Epithelial cell of esophagus (primary cell): ENCODE data around the gene TFCP2L1.

Experiments
- DNase-seq: peaks from one replicate; pipeline ENCODE4 v3.0.0; 2010; ENCODE audit warnings: low read depth
- H3K4me3 ChIP-seq: 2 replicates; pipeline ENCODE4 v1.5.1; 2011; ENCODE audit warnings: mild to moderate bottlenecking, low read length, control low read depth
- CTCF ChIP-seq: IDR thresholded peaks from 2 replicates; pipeline ENCODE4 v1.5.1; 2011; ENCODE audit warnings: low read depth, mild to moderate bottlenecking, low read length, control low read depth, inconsistent platforms; ENCODE audit not compliant: insufficient read depth; ENCODE audit errors: missing control alignments

Gene TFCP2L1

GRCh38 chr2:121191191-121192170 is 93.5 kb downstream of the TFCP2L1 start:
- no peak for DNase-seq
- H3K4me3 ChIP-seq, result no peak overlapping the region
- no peak for TF ChIP-seq CTCF

GRCh38 chr2:121189661-121190381 is 95.2 kb downstream of the TFCP2L1 start:
- DNase-seq, result no peak
- no peak for TF ChIP-seq CTCF

GRCh38 chr2:121189011-121189410 is 96.0 kb downstream of the TFCP2L1 start:
- DNase-seq, result no peak
- TF ChIP-seq CTCF, result no peak
- H3K4me3 ChIP-seq, result no peak overlapping the region

More at GRCh38 chr2:121189661-121190381, 95.2 kb downstream of the TFCP2L1 start:
- no peak overlapping the region for H3K4me3 ChIP-seq

- H3K4me3 ChIP-seq, result no peak overlapping the region
- no peak for TF ChIP-seq CTCF
- no peak for DNase-seq
Observed at GRCh38 chr2:121187982-121188411, 97.0 kb downstream of the TFCP2L1 start.

GRCh38 chr2:121187351-121187981 is 97.5 kb downstream of the TFCP2L1 start:
- no peak for DNase-seq
- no peak overlapping the region for H3K4me3 ChIP-seq
- no peak for TF ChIP-seq CTCF

GRCh38 chr2:121186261-121186660 is 98.7 kb downstream of the TFCP2L1 start:
- no peak for TF ChIP-seq CTCF
- no peak overlapping the region for H3K4me3 ChIP-seq
- no peak for DNase-seq
